BE2C (cell line): ENCODE results near the gene BRD4.
A peak's percentile ranks its signal among the peaks of the same experiment; 100 is the strongest.

Experiments
- DNase-seq: peaks from one replicate; pipeline ENCODE4 v3.0.0-alpha.2; 2020
- H3K27me3 ChIP-seq: fragments of 250-450 bp; sonication (Bioruptor Pico); 2 replicates; pipeline ENCODE4 v1.5.1; 2020; ENCODE audit warnings: mild to moderate bottlenecking
- H3K36me3 ChIP-seq: fragments of 250-450 bp; sonication (Bioruptor Pico); 2 replicates; pipeline ENCODE4 v1.5.1; 2020; ENCODE audit warnings: mild to moderate bottlenecking
- H3K4me1 ChIP-seq: fragments of 250-450 bp; sonication (Bioruptor Pico); 2 replicates; pipeline ENCODE4 v1.5.1; 2020
- H3K4me3 ChIP-seq: 2 replicates; pipeline ENCODE4 v1.5.1; 2011; ENCODE audit warnings: low read depth, low read length
- H3K9me3 ChIP-seq: fragments of 250-450 bp; sonication (Bioruptor Pico); 2 replicates; pipeline ENCODE4 v1.5.1; 2020
- TF ChIP-seq, protein P1 (sequence below): IDR thresholded peaks from 2 replicates; pipeline ENCODE4 v1.5.1; 2012; ENCODE audit warnings: mild to moderate bottlenecking, low read depth, low read length

BRD4 gene

DNA sequence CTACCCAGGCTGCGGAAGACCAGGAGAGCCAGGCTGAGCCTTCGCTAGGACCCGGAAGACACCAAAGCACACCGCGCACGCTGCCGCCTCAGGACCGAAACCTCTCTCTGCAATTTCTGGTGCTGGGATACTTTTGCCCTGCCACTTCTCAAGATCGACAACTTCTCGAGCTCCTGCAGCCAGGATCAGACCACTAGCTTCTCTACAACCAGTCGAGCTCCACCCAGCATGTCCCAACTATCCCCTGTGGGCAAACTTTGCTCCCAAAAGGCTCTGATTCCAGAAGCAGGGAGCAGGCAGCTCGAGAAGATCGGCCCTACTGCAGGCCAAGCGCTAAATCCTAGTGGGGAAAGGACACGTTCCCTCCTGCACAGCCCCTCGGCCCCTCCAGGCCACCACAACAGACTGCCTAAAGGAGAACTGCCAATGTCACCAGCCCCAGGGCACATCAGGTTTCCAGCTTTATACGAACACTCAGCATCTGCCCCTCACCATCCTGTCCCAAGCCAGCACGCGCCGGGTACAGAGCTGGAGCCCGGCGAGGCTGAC lies 46.3 kb upstream of the BRD4 start:
- peaks cover 6% of the 10 kb centered on the region for H3K36me3 ChIP-seq

DNA sequence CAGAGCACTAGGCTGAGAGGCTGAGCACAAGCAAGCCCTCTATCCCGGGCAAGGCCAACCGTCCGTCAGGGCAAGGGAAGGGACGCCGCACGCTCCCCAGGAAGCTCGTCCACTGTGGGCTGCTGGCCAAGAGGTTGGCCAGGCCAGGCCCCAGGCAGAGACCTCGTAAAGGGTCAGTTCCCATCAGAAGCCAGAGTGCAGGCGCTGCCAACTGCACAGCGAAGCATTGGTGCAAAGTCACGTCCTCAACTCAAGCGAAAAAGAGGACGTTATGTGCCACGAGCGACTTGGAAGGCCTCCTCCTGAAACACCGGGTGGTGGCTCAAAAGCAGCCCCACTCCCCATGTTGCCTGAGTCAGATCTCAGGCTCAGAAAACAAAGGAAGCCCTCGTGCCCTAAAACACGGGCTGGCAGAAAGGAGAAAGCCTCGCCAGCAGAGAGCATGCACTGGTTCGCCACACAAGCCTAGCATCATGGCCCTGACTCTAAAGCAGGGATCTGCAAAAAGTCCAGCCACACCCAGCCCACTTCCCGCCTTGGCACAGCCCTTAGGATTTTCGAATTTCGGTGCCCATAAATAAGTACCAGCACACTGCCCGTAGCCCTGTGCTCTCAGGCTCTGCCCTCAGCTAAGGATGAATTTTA lies 42.6 kb upstream of the BRD4 start:
- no peaks in the 10 kb centered on the region for H3K9me3 ChIP-seq
- no peak overlapping the region for H3K4me3 ChIP-seq
- no peaks in the 10 kb centered on the region for H3K27me3 ChIP-seq
- H3K4me1 ChIP-seq, result no peaks in the 10 kb centered on the region
- TF ChIP-seq, protein P1, sequence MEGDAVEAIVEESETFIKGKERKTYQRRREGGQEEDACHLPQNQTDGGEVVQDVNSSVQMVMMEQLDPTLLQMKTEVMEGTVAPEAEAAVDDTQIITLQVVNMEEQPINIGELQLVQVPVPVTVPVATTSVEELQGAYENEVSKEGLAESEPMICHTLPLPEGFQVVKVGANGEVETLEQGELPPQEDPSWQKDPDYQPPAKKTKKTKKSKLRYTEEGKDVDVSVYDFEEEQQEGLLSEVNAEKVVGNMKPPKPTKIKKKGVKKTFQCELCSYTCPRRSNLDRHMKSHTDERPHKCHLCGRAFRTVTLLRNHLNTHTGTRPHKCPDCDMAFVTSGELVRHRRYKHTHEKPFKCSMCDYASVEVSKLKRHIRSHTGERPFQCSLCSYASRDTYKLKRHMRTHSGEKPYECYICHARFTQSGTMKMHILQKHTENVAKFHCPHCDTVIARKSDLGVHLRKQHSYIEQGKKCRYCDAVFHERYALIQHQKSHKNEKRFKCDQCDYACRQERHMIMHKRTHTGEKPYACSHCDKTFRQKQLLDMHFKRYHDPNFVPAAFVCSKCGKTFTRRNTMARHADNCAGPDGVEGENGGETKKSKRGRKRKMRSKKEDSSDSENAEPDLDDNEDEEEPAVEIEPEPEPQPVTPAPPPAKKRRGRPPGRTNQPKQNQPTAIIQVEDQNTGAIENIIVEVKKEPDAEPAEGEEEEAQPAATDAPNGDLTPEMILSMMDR, result no peak
- peaks cover 42% of the 10 kb centered on the region for H3K36me3 ChIP-seq
- DNase-seq, result no peak

More for the DNA sequence above, 46.3 kb upstream of the BRD4 start:
- Histone ChIP-seq H3K4me3 (peak overlapping the region; percentile 83), H3K9me3 (no peaks in the 10 kb centered on the region), H3K4me1 (no peaks in the 10 kb centered on the region), H3K27me3 (no peaks in the 10 kb centered on the region)
- TF ChIP-seq, protein P1, result no peak
- DNase-seq, result peak; percentile 40

- Histone ChIP-seq H3K27me3 (no peaks in the 10 kb centered on the region), H3K9me3 (no peaks in the 10 kb centered on the region), H3K4me1 (no peaks in the 10 kb centered on the region), H3K36me3 (peaks cover 49% of the 10 kb centered on the region), H3K4me3 (no peak overlapping the region)
- no peak for DNase-seq
- TF ChIP-seq, protein P1, result no peak
These were observed 41.8 kb upstream of the BRD4 start for GRCh38 chr19:15374105-15374651.

DNA sequence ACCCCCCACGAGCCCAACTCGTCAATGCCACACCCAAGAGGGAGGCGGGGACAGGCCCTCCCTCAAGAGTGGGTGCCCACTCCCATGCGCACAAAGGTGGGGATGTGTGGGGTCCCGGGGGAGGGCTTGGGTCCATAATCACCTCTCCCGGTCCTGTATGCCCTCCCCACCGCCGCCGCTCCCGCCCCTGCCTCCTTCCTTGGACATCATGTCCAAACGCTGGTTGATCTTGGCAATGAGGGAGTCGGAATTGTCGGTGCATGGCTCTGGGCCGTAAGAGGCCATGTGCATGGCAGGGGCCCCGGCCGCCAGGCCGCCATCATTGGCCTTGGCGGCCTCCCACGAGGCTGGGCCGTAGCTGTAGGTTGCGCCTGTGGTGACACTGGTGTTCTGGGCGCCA lies 41.3 kb upstream of the BRD4 start:
- no peak overlapping the region for H3K4me3 ChIP-seq
- no peaks in the 10 kb centered on the region for H3K9me3 ChIP-seq
- TF ChIP-seq, protein P1, result no peak
- DNase-seq, result no peak
- no peaks in the 10 kb centered on the region for H3K27me3 ChIP-seq
- peaks cover 54% of the 10 kb centered on the region for H3K36me3 ChIP-seq
- no peaks in the 10 kb centered on the region for H3K4me1 ChIP-seq

GRCh38 chr19:15372891-15373301 lies 40.6 kb upstream of the BRD4 start:
- H3K4me1 ChIP-seq, result no peaks in the 10 kb centered on the region
- DNase-seq, result no peak
- TF ChIP-seq, protein P1, result no peak
- peaks cover 62% of the 10 kb centered on the region for H3K36me3 ChIP-seq
- H3K4me3 ChIP-seq, result no peak overlapping the region
- H3K9me3 ChIP-seq, result no peaks in the 10 kb centered on the region
- no peaks in the 10 kb centered on the region for H3K27me3 ChIP-seq

GRCh38 chr19:15372470-15372869 lies 40.1 kb upstream of the BRD4 start:
- TF ChIP-seq, protein P1, result no peak
- Histone ChIP-seq H3K9me3 (no peaks in the 10 kb centered on the region), H3K4me1 (no peaks in the 10 kb centered on the region), H3K4me3 (no peak overlapping the region), H3K27me3 (no peaks in the 10 kb centered on the region), H3K36me3 (peaks cover 66% of the 10 kb centered on the region)
- no peak for DNase-seq
